Keratinocyte (primary cell): ENCODE measurements around the gene GDNF. TPM values are rescaled to one million over a fixed set of nuclear protein-coding genes. Genes with fewer than 3 reads are reported as not detected.

Source experiments
- DNase-seq: peaks from one replicate; pipeline ENCODE4 v3.0.0-alpha.2; 2011; ENCODE audit warnings: low read depth, missing footprints, low spot score
- FAIRE-seq: peaks from 2 replicates; lab custom pipeline; 2011; peaks lifted over from hg19 to GRCh38; lab: Jason Lieb, UNC
- H2AFZ ChIP-seq: 2 replicates; pipeline ENCODE4 v1.6.0; 2012; ENCODE audit warnings: low read length, control low read depth, inconsistent platforms; ENCODE audit not compliant: control insufficient read depth
- H3K27ac ChIP-seq: 2 replicates; pipeline ENCODE4 v1.5.1; 2011; ENCODE audit warnings: low read length; ENCODE audit not compliant: control insufficient read depth, insufficient read depth
- H3K27me3 ChIP-seq: 3 replicates; pipeline ENCODE4 v1.6.0; 2011; ENCODE audit warnings: low read length; ENCODE audit not compliant: control insufficient read depth, insufficient read depth; ENCODE audit errors: extremely low read depth
- H3K36me3 ChIP-seq, 2 experiments: 2 replicates in 1 of 2; 3 replicates in 1 of 2; pipeline ENCODE4 v1.5.1; 2011; ENCODE audit warnings: low read length in 2 of 2, mild to moderate bottlenecking in 1 of 2; ENCODE audit not compliant: control insufficient read depth in 2 of 2, insufficient read depth in 2 of 2; ENCODE audit errors: extremely low read depth in 1 of 2
- H3K4me1 ChIP-seq: 3 replicates; pipeline ENCODE4 v1.5.1; 2011; ENCODE audit warnings: low read length; ENCODE audit not compliant: control insufficient read depth, insufficient read depth; ENCODE audit errors: extremely low read depth
- H3K4me2 ChIP-seq: 3 replicates; pipeline ENCODE4 v1.6.0; 2011; ENCODE audit warnings: low read depth, low read length; ENCODE audit not compliant: control insufficient read depth, insufficient read depth; ENCODE audit errors: extremely low read depth
- H3K4me3 ChIP-seq, 3 experiments: fragments of 200-600 bp in 1 of 3; sonication (generic) in 1 of 3; 2 replicates in 2 of 3; 3 replicates in 1 of 3; pipeline ENCODE4 v1.5.1; 2011 to 2016; ENCODE audit warnings: low read length in 3 of 3, mild to moderate bottlenecking in 3 of 3, control low read depth in 2 of 3, inconsistent platforms in 1 of 3, low read depth in 1 of 3, mixed read lengths in 1 of 3, mixed run types in 1 of 3, moderate library complexity in 1 of 3; ENCODE audit not compliant: control insufficient read depth in 2 of 3, insufficient read depth in 2 of 3; ENCODE audit errors: extremely low read depth in 1 of 3
- H3K79me2 ChIP-seq: 2 replicates; pipeline ENCODE4 v1.6.0; 2012; ENCODE audit warnings: low read length; ENCODE audit not compliant: control insufficient read depth, insufficient read depth
- H3K9ac ChIP-seq: 3 replicates; pipeline ENCODE4 v1.6.0; 2011; ENCODE audit warnings: low read length; ENCODE audit not compliant: control insufficient read depth, insufficient read depth; ENCODE audit errors: extremely low read depth
- H3K9me1 ChIP-seq: 3 replicates; pipeline ENCODE4 v1.6.0; 2011; ENCODE audit warnings: low read length; ENCODE audit not compliant: control insufficient read depth, insufficient read depth; ENCODE audit errors: extremely low read depth
- H3K9me3 ChIP-seq: 2 replicates; pipeline ENCODE4 v1.5.1; 2012; ENCODE audit warnings: low read depth, low read length; ENCODE audit not compliant: control insufficient read depth
- H4K20me1 ChIP-seq: 3 replicates; pipeline ENCODE4 v1.6.0; 2011; ENCODE audit warnings: low read length; ENCODE audit not compliant: control insufficient read depth, insufficient read depth; ENCODE audit errors: extremely low read depth
- EZH2 ChIP-seq: IDR thresholded peaks from one replicate; pipeline ENCODE4 v1.6.1; 2012; ENCODE audit warnings: inconsistent platforms, mild to moderate bottlenecking, low read length, moderate library complexity
- dilution Hi-C: fragments of 300-500 bp; cut with MboI; formaldehyde crosslinking; loops from one replicate; pipeline ENCODE4 v1.7.0; 2020; ENCODE audit warnings: low sequenced_read_pairs; ENCODE audit not compliant: extremely low pct_ligation_motif_present
- polyA minus RNA-seq, 3 experiments: library from RNA; depleted of rRNA, polyadenylated mRNA; stranded (reverse); fragments of >200 nt; gene quantifications; 1 replicate in 1 of 3; 2 replicates in 1 of 3; 3 replicates in 1 of 3; pipeline ENCODE4 v1.2.3, GENCODE V29; 2011
- polyA plus RNA-seq, 5 experiments: library from polyadenylated mRNA; depleted of rRNA in 3 of 5; stranded (reverse) in 3 of 5; stranded (forward) in 1 of 5; unstranded in 1 of 5; fragments of >200 nt; gene quantifications; 1 replicate in 1 of 5; 2 replicates in 3 of 5; 3 replicates in 1 of 5; pipeline versions ENCODE4 v1.2.1 to v1.2.3, GENCODE V29; 2011 to 2012; ENCODE audit warnings: missing spikeins in 2 of 5, low read depth in 1 of 5, low replicate concordance in 1 of 5
- TF ChIP-seq, protein P1 (sequence below), 3 experiments: IDR thresholded peaks in 1 of 3; conservative IDR thresholded peaks in 1 of 3; optimal IDR thresholded peaks in 1 of 3; 2 replicates in 2 of 3; 3 replicates in 1 of 3; pipeline versions ENCODE3 to v1.5.1; 2011; ENCODE audit warnings: low read length in 3 of 3, mild to moderate bottlenecking in 3 of 3, moderate library complexity in 2 of 3, control low read depth in 1 of 3, inconsistent platforms in 1 of 3; ENCODE audit not compliant: insufficient read depth in 2 of 3; ENCODE audit errors: extremely low read depth in 1 of 3

GDNF gene, protein sequence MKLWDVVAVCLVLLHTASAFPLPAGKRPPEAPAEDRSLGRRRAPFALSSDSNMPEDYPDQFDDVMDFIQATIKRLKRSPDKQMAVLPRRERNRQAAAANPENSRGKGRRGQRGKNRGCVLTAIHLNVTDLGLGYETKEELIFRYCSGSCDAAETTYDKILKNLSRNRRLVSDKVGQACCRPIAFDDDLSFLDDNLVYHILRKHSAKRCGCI
- 0.95 to 3.3 TPM (median 2.4 TPM) in 3 replicates for polyA plus RNA-seq
- polyA plus RNA-seq (2011; ENCODE audit: low read depth): 1.3 TPM
- 1.2 and 1.9 TPM in 2 replicates for polyA plus RNA-seq (2011; cell fraction: cytosol; rRNA removed)
- 4.5 and 5.0 TPM in 2 replicates for polyA plus RNA-seq (2011; cell fraction: nucleus; rRNA removed)
- polyA plus RNA-seq (2012; ENCODE audit: low replicate concordance): 1.9 and 2.9 TPM in 2 replicates
- polyA minus RNA-seq: 0.59 to 3.0 TPM (median 2.3 TPM) in 3 replicates
- polyA minus RNA-seq (2011; cell fraction: cytosol; rRNA and poly(A)+ RNA removed): 0.58 TPM
- 2.2 and 3.6 TPM in 2 replicates for polyA minus RNA-seq (2011; cell fraction: nucleus; rRNA and poly(A)+ RNA removed)

DNA sequence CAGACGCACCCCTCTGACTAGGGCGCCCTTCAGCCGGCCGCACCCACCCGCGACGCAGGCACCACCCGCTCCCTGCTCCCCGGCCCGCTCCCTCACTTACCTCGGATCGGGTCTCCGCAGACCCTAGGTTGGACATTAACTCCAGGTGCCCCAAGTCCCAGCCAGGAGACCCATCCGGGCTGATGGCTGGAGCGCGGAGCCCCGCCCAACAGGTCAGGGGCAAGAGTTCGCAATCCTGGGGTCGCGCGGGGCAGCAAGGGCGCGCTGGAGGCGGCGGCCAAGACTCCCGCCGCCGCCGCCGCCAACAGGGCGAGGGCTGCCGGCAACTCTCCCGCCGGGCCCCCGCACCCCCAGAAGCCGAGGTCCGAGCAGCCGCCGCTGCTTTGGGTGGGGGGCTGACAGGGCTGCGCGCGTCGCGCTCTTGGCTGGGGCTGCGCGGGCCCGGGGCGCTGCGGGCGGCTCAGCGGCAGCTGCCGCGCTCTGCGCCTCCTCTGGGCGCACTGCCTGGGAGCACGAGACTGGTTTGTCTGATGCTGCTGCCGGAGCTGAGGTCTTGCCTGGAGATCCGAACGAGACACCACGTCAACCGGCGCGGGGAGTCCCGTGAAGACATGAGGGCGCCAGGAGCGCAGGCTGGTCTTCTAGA, at the start of gene GDNF:
TSS of gene GDNF (minus strand) at position 635 of the 646 bp plus-strand sequence. CDS start 5,245 bp downstream, outside the sequence.
- no peak for DNase-seq
- dilution Hi-C loops: no loop called here
- H4K20me1 ChIP-seq: no peaks in the 10 kb centered on the region
- H3K27ac ChIP-seq: peak within 1 kb of the TSS; percentile 80
- peak within 1 kb of the TSS; percentile 81 for H3K9ac ChIP-seq
- H3K4me2 ChIP-seq: peak within 1 kb of the TSS; percentile 96
- H3K9me1 ChIP-seq: no peaks in the 10 kb centered on the region
- H3K4me3 ChIP-seq: peak within 1 kb of the TSS; percentile 55 to 91 (median 76)
- H3K36me3 ChIP-seq: no peaks in the 10 kb centered on the region
- no peak for FAIRE-seq
- no peaks in the 10 kb centered on the region for H3K27me3 ChIP-seq
- peaks cover 20% of the 10 kb centered on the region for H3K4me1 ChIP-seq
- no peak for TF ChIP-seq EZH2
- TF ChIP-seq, protein P1, sequence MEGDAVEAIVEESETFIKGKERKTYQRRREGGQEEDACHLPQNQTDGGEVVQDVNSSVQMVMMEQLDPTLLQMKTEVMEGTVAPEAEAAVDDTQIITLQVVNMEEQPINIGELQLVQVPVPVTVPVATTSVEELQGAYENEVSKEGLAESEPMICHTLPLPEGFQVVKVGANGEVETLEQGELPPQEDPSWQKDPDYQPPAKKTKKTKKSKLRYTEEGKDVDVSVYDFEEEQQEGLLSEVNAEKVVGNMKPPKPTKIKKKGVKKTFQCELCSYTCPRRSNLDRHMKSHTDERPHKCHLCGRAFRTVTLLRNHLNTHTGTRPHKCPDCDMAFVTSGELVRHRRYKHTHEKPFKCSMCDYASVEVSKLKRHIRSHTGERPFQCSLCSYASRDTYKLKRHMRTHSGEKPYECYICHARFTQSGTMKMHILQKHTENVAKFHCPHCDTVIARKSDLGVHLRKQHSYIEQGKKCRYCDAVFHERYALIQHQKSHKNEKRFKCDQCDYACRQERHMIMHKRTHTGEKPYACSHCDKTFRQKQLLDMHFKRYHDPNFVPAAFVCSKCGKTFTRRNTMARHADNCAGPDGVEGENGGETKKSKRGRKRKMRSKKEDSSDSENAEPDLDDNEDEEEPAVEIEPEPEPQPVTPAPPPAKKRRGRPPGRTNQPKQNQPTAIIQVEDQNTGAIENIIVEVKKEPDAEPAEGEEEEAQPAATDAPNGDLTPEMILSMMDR (optimal IDR thresholded peaks at IDR 0.05 in 1 of 3, IDR thresholded peaks at IDR 0.05 in 1 of 3, conservative IDR thresholded peaks at IDR 0.05 in 1 of 3; ENCODE audit: extremely low read depth in 1 of 3, insufficient read depth in 2 of 3, low read length in 3 of 3): no peak
- peak within 1 kb of the TSS; percentile 84 for H2AFZ ChIP-seq
- H3K79me2 ChIP-seq: peaks cover 53% of the 10 kb centered on the region
- H3K9me3 ChIP-seq: no peaks in the 10 kb centered on the region

DNA sequence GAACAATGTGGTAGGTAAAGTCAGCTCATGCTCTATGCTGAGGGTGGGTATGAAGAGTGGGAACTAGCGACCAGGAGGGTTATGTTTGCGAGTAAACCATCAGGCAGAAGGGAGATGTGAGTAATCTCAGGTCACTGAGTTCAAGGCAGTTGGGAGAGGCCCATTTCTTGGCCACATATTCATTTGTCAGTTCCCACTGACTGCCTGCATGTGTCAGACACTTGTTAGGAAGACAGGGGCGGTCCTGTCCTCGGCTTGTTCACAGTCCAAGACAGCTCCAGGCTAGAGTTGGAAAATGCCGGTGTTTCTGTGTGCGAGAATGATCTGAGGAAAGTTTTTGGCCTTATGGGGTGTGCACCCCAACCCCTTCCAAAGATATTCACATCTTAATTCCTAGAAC, 48.6 kb upstream of the GDNF start:
- Histone ChIP-seq H3K4me1 (peaks cover 38% of the 10 kb centered on the region), H3K36me3 (no peaks in the 10 kb centered on the region), H3K9me3 (peaks cover 2% of the 10 kb centered on the region), H2AFZ (no peak overlapping the region), H3K9ac (no peak overlapping the region), H4K20me1 (no peaks in the 10 kb centered on the region), H3K27ac (peak overlapping the region; percentile 70), H3K27me3 (no peaks in the 10 kb centered on the region), H3K4me2 (peak overlapping the region; percentile 54), H3K4me3 (no peak overlapping the region), H3K9me1 (no peaks in the 10 kb centered on the region), H3K79me2 (no peaks in the 10 kb centered on the region)
- DNase-seq (peak; percentile 73), FAIRE-seq (peak; percentile 95)
- TF ChIP-seq EZH2: no peak
- TF ChIP-seq, protein P1 (optimal IDR thresholded peaks at IDR 0.05 in 1 of 3, IDR thresholded peaks at IDR 0.05 in 1 of 3, conservative IDR thresholded peaks at IDR 0.05 in 1 of 3; ENCODE audit: extremely low read depth in 1 of 3, insufficient read depth in 2 of 3, low read length in 3 of 3): no peak
- dilution Hi-C loops: no loop called here
